Endothelial cell of umbilical vein (primary cell): ENCODE results near the gene VAV3. TPM values are rescaled to one million over a fixed set of nuclear protein-coding genes. Genes with fewer than 3 reads are reported as not detected.

Source experiments
- BruUV-seq: library from RNA; stranded (reverse); fragments of 400-500 nt; replicated peaks from 2 replicates; lab custom pipeline; 2021; lab: Mats Ljungman, UMichigan
- CTCF ChIA-PET: fragments of 300-600, 350-600 bp; sonication (Branson Sonifier 250); formaldehyde crosslinking; loops from one replicate; lab custom pipeline; 2021; ENCODE audit warnings: antibody characterized with exemption, inconsistent platforms; lab: Charles Lee
- POLR2A ChIA-PET: fragments of 300-600, 350-600 bp; sonication (Branson Sonifier 250); formaldehyde crosslinking; loops from one replicate; lab custom pipeline; 2021; ENCODE audit warnings: antibody characterized with exemption, inconsistent platforms; lab: Charles Lee
- DNase-seq: peaks from one replicate; pipeline ENCODE4 v3.0.0-alpha.2; 2011; ENCODE audit warnings: low read depth, low spot score
- FAIRE-seq: peaks from 2 replicates; lab custom pipeline; 2011; peaks lifted over from hg19 to GRCh38; lab: Jason Lieb, UNC
- H2AFZ ChIP-seq: 2 replicates; pipeline ENCODE4 v1.6.0; 2012; ENCODE audit warnings: low read depth, low read length, control low read depth, inconsistent platforms
- H3K27ac ChIP-seq: 2 replicates; pipeline ENCODE4 v1.5.1; 2011; ENCODE audit warnings: low read depth, mild to moderate bottlenecking, control low read depth, low read length, moderate library complexity; ENCODE audit not compliant: insufficient read depth
- H3K27me3 ChIP-seq, 2 experiments: 2 replicates each; pipeline versions ENCODE4 v1.6.0 to v1.6.1; 2011; ENCODE audit warnings: low read length in 2 of 2, mixed read lengths in 1 of 2; ENCODE audit not compliant: control insufficient read depth in 2 of 2, insufficient read depth in 2 of 2
- H3K36me3 ChIP-seq, 2 experiments: 2 replicates in 1 of 2; 3 replicates in 1 of 2; pipeline ENCODE4 v1.5.1; 2011; ENCODE audit warnings: low read length in 2 of 2, mild to moderate bottlenecking in 1 of 2, moderate library complexity in 1 of 2; ENCODE audit not compliant: control insufficient read depth in 2 of 2, insufficient read depth in 2 of 2; ENCODE audit errors: extremely low read depth in 1 of 2
- H3K4me1 ChIP-seq: 3 replicates; pipeline ENCODE4 v1.5.1; 2011; ENCODE audit warnings: mild to moderate bottlenecking, low read length; ENCODE audit not compliant: control insufficient read depth, insufficient read depth; ENCODE audit errors: extremely low read depth
- H3K4me2 ChIP-seq: 2 replicates; pipeline ENCODE4 v1.6.1; 2011; ENCODE audit warnings: low read length, control low read depth, mixed read lengths; ENCODE audit not compliant: insufficient read depth
- H3K4me3 ChIP-seq, 3 experiments: fragments of 200-600 bp in 1 of 3; sonication (generic), shearing (Covaris generic) in 1 of 3; replicated peaks in 1 of 3; 2 replicates each; pipeline ENCODE4 v1.5.1; 2011 to 2016; ENCODE audit warnings: control low read depth in 3 of 3, low read length in 3 of 3, mild to moderate bottlenecking in 2 of 3, inconsistent platforms in 1 of 3, low read depth in 1 of 3, moderate library complexity in 1 of 3; ENCODE audit not compliant: insufficient read depth in 1 of 3
- H3K79me2 ChIP-seq: 2 replicates; pipeline ENCODE4 v1.6.0; 2012; ENCODE audit warnings: low read length, inconsistent platforms; ENCODE audit not compliant: control insufficient read depth, insufficient read depth
- H3K9ac ChIP-seq: replicated peaks from 2 replicates; pipeline ENCODE3; 2011; ENCODE audit warnings: low read length, control low read depth; ENCODE audit not compliant: insufficient read depth; ENCODE audit errors: extremely low read depth
- H3K9me1 ChIP-seq: replicated peaks from 3 replicates; pipeline ENCODE4 v1.6.0; 2011; ENCODE audit warnings: mild to moderate bottlenecking, low read length; ENCODE audit not compliant: control insufficient read depth, insufficient read depth; ENCODE audit errors: extremely low read depth
- H3K9me3 ChIP-seq: replicated peaks from 2 replicates; pipeline ENCODE4 v1.5.1; 2012; ENCODE audit warnings: low read length, inconsistent platforms; ENCODE audit not compliant: control insufficient read depth, insufficient read depth
- H4K20me1 ChIP-seq: replicated peaks from 2 replicates; pipeline ENCODE3; 2011; ENCODE audit warnings: mild to moderate bottlenecking, low read length; ENCODE audit not compliant: control insufficient read depth, insufficient read depth; ENCODE audit errors: extremely low read depth
- EZH2 ChIP-seq: IDR thresholded peaks from 2 replicates; pipeline ENCODE4 v1.6.1; 2012; ENCODE audit warnings: borderline replicate concordance, low read depth, mild to moderate bottlenecking, moderate library complexity, low read length, inconsistent platforms; ENCODE audit not compliant: severe bottlenecking
- FOS ChIP-seq: IDR thresholded peaks from 2 replicates; pipeline ENCODE4 v1.6.1; 2011; ENCODE audit warnings: mild to moderate bottlenecking, low read length, moderate library complexity, borderline replicate concordance; ENCODE audit not compliant: insufficient read depth
- GATA2 ChIP-seq: IDR thresholded peaks from 2 replicates; pipeline ENCODE4 v1.7.0; 2011; ENCODE audit warnings: low read depth, mild to moderate bottlenecking, moderate library complexity, mixed read lengths, low read length; ENCODE audit not compliant: insufficient read length, insufficient read depth
- JUN ChIP-seq: IDR thresholded peaks from 2 replicates; pipeline ENCODE4 v1.6.1; 2011; ENCODE audit warnings: borderline replicate concordance, low read depth; ENCODE audit not compliant: insufficient read length, insufficient read depth
- MYC ChIP-seq: IDR thresholded peaks from one replicate; pipeline ENCODE4 v1.6.1; 2011; ENCODE audit warnings: mild to moderate bottlenecking, low read depth, low read length
- POLR2A ChIP-seq: IDR thresholded peaks from 2 replicates; pipeline ENCODE4 v1.6.1; 2012; ENCODE audit warnings: low read depth, mild to moderate bottlenecking, control low read depth, low read length
- POLR2AphosphoS5 ChIP-seq: IDR thresholded peaks from 2 replicates; pipeline ENCODE4 v1.6.1; 2012; ENCODE audit warnings: low read depth, mild to moderate bottlenecking, control low read depth, low read length, moderate library complexity; ENCODE audit not compliant: insufficient read depth
- dilution Hi-C: fragments of 300-500 bp; cut with MboI; formaldehyde crosslinking; loops from one replicate; pipeline ENCODE4 v1.15.0; 2019; ENCODE audit warnings: low sequenced_read_pairs; ENCODE audit not compliant: extremely low pct_ligation_motif_present
- intact Hi-C: fragments of 100-400 bp; cut with micrococcal nuclease; formaldehyde crosslinking; loops from one replicate; pipeline ENCODE4 v1.10.0; 2022
- polyA plus RNA-seq, 4 experiments: library from polyadenylated mRNA; depleted of rRNA in 3 of 4; stranded (reverse) in 3 of 4; unstranded in 1 of 4; fragments of >200 nt; gene quantifications; 2 replicates each; pipeline versions ENCODE4 v1.2.1 to v1.2.3, GENCODE V29; 2011 to 2012; ENCODE audit warnings: missing spikeins in 1 of 4
- total RNA-seq: library from RNA; stranded (reverse); gene quantifications from 2 replicates; pipeline ENCODE4 v1.2.3, GENCODE V29; 2021
- TF ChIP-seq, protein P1 (sequence below): IDR thresholded peaks from 2 replicates; pipeline ENCODE4 v1.6.1; 2011; ENCODE audit not compliant: insufficient read depth, insufficient read length
- TF ChIP-seq, protein P2 (sequence below), 2 donors: IDR thresholded peaks; 1 replicate in 1 of 2; 2 replicates in 1 of 2; pipeline ENCODE4 v1.5.1; 2011; ENCODE audit warnings: low read length in 2 of 2, mild to moderate bottlenecking in 2 of 2, moderate library complexity in 2 of 2, control low read depth in 1 of 2, inconsistent platforms in 1 of 2, low read depth in 1 of 2; ENCODE audit not compliant: insufficient read depth in 1 of 2; ENCODE audit errors: extremely low read depth in 1 of 2

Gene VAV3
- total and polyA plus RNA-seq, 2 donors (not counting 3 experiments of a cell fraction or from before 2014, with no cell fraction given), result 0.18 to 1.5 TPM

DNA sequence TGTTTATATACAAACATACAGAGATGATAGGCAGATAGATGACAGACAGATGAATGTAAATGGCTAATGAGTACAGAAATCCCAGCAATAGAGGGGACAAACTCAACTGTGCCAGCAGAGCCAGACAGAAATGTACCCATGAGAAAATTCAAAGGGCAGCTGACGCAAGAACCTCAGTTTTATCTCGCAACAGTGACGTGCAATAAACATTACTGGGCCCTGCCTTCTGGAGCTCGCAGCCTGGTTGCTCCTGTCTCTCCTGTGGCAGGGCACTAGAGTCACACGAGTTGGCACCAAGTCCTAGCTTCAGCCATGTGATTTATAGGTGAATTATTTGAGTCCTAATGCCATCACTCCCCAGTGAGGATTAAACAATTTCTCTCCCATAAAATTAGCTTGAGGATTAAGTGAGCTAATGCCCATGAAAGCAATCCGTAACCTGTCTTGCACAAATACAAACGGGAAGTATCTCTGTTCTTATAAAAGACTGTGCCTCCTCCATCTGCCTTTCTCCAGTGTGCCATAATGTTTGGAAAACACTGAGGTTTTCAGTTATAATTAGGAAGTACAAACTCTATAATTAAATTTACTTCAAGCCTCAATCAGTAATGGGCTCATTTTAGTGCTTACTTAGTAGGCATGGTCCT is 50.7 kb downstream of the VAV3 start:
- H3K27ac ChIP-seq, result no peak overlapping the region
- no peaks in the 10 kb centered on the region for H3K4me1 ChIP-seq
- H3K9me1 ChIP-seq, result no peaks in the 10 kb centered on the region
- no peak overlapping the region for H3K9ac ChIP-seq
- H3K9me3 ChIP-seq, result no peaks in the 10 kb centered on the region
- TF ChIP-seq, protein P1, sequence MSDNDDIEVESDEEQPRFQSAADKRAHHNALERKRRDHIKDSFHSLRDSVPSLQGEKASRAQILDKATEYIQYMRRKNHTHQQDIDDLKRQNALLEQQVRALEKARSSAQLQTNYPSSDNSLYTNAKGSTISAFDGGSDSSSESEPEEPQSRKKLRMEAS, result no peak
- TF ChIP-seq POLR2AphosphoS5 (no peak), JUN (no peak), FOS (no peak), GATA2 (no peak), MYC (no peak), POLR2A (no peak), EZH2 (no peak)
- TF ChIP-seq, protein P2, sequence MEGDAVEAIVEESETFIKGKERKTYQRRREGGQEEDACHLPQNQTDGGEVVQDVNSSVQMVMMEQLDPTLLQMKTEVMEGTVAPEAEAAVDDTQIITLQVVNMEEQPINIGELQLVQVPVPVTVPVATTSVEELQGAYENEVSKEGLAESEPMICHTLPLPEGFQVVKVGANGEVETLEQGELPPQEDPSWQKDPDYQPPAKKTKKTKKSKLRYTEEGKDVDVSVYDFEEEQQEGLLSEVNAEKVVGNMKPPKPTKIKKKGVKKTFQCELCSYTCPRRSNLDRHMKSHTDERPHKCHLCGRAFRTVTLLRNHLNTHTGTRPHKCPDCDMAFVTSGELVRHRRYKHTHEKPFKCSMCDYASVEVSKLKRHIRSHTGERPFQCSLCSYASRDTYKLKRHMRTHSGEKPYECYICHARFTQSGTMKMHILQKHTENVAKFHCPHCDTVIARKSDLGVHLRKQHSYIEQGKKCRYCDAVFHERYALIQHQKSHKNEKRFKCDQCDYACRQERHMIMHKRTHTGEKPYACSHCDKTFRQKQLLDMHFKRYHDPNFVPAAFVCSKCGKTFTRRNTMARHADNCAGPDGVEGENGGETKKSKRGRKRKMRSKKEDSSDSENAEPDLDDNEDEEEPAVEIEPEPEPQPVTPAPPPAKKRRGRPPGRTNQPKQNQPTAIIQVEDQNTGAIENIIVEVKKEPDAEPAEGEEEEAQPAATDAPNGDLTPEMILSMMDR (IDR thresholded peaks at IDR 0.05; ENCODE audit: extremely low read depth in 1 of 2, insufficient read depth in 1 of 2, low read depth in 1 of 2, low read length in 2 of 2), result no peak
- FAIRE-seq, result no peak
- H4K20me1 ChIP-seq, result no peaks in the 10 kb centered on the region
- H3K79me2 ChIP-seq, result no peaks in the 10 kb centered on the region
- dilution Hi-C loops (no loop called here), intact Hi-C loops (no loop called here)
- DNase-seq, result no peak
- BruUV-seq, result no TSS peak
- H3K4me3 ChIP-seq, result no peak overlapping the region
- no peak overlapping the region for H2AFZ ChIP-seq
- no peak overlapping the region for H3K4me2 ChIP-seq
- H3K36me3 ChIP-seq, result no peaks in the 10 kb centered on the region
- POLR2A ChIA-PET, result no interaction called here
- no peaks in the 10 kb centered on the region for H3K27me3 ChIP-seq
- CTCF ChIA-PET, result no interaction called here
